SK-N-SH (cell line): Measurements from ENCODE around the gene IFT27. TPM values are rescaled to one million over a fixed set of nuclear protein-coding genes. Genes with fewer than 3 reads are reported as not detected.

Experiments used
- CTCF ChIA-PET: fragments of 300-600, 350-600 bp; formaldehyde crosslinking; extraction: SDS; loops from one replicate; lab custom pipeline; 2021; lab: Yijun Ruan, JAX
- POLR2A ChIA-PET: fragments of 350-600 bp; sonication (Branson Sonifier 250); formaldehyde crosslinking; extraction: SDS; loops from one replicate; lab custom pipeline; 2020; ENCODE audit warnings: antibody characterized with exemption, inconsistent platforms; lab: Yijun Ruan, JAX
- DNase-seq: peaks from one replicate; pipeline ENCODE4 v3.0.0; 2012
- H2AFZ ChIP-seq: fragments of 200-600 bp; sonication (generic); 2 replicates; pipeline ENCODE4 v1.8.1; 2016; ENCODE audit warnings: antibody characterized with exemption, mild to moderate bottlenecking, low read depth
- H3F3A ChIP-seq: fragments of 200-600 bp; sonication (generic); replicated peaks from 2 replicates; pipeline ENCODE3; 2016; ENCODE audit warnings: antibody characterized with exemption, mild to moderate bottlenecking; ENCODE audit not compliant: insufficient read depth
- H3K27ac ChIP-seq, 2 experiments: fragments of 200-500 bp in 1 of 2; fragments of 200-600 bp in 1 of 2; sonication (Bioruptor generic) in 1 of 2; sonication (generic), shearing (Covaris generic) in 1 of 2; 2 replicates each; pipeline versions ENCODE4 v1.5.1 to v1.6.1; 2014 to 2016; ENCODE audit warnings: low read depth in 2 of 2, inconsistent platforms in 1 of 2, low read length in 1 of 2, mild to moderate bottlenecking in 1 of 2, mixed read lengths in 1 of 2
- H3K27me3 ChIP-seq: fragments of 200-600 bp; sonication (generic), shearing (Covaris generic); 2 replicates; pipeline ENCODE4 v1.6.1; 2016; ENCODE audit warnings: mixed run types; ENCODE audit not compliant: insufficient read depth
- H3K36me3 ChIP-seq, 2 experiments: fragments of 200-500 bp in 1 of 2; fragments of 200-600 bp in 1 of 2; sonication (Bioruptor generic) in 1 of 2; sonication (generic) in 1 of 2; replicated peaks in 1 of 2; 2 replicates each; pipeline versions ENCODE3 to v1.5.1; 2014 to 2016; ENCODE audit warnings: low read length in 1 of 2, mild to moderate bottlenecking in 1 of 2; ENCODE audit not compliant: insufficient read depth in 2 of 2, control insufficient read depth in 1 of 2
- H3K4me1 ChIP-seq, 2 experiments: fragments of 200-500 bp in 1 of 2; fragments of 200-600 bp in 1 of 2; sonication (Bioruptor generic) in 1 of 2; sonication (generic), shearing (Covaris generic) in 1 of 2; 2 replicates each; pipeline versions ENCODE4 v1.5.1 to v1.6.1; 2014 to 2016; ENCODE audit warnings: low read depth in 1 of 2, low read length in 1 of 2, mixed run types in 1 of 2; ENCODE audit not compliant: insufficient read depth in 2 of 2, control insufficient read depth in 1 of 2
- H3K4me2 ChIP-seq: fragments of 200-600 bp; sonication (generic), shearing (Covaris generic); 2 replicates; pipeline ENCODE4 v1.6.1; 2017; ENCODE audit warnings: mixed run types
- H3K4me3 ChIP-seq, 2 experiments: fragments of 200-500 bp in 1 of 2; fragments of 200-600 bp in 1 of 2; sonication (Bioruptor generic) in 1 of 2; sonication (generic), shearing (Covaris generic) in 1 of 2; 2 replicates each; pipeline versions ENCODE4 v1.5.1 to v1.8.1; 2014 to 2016; ENCODE audit warnings: low read depth in 2 of 2, inconsistent platforms in 1 of 2, low read length in 1 of 2, mild to moderate bottlenecking in 1 of 2, mixed read lengths in 1 of 2, moderate library complexity in 1 of 2
- H3K79me2 ChIP-seq: fragments of 200-600 bp; sonication (generic); 2 replicates; pipeline ENCODE4 v1.8.1; 2017; ENCODE audit warnings: mild to moderate bottlenecking; ENCODE audit not compliant: insufficient read depth
- H3K9ac ChIP-seq: fragments of 200-600 bp; sonication (generic); 2 replicates; pipeline ENCODE4 v1.6.1; 2017; ENCODE audit warnings: mixed run types
- H3K9me2 ChIP-seq: fragments of 200-600 bp; sonication (generic); 2 replicates; pipeline ENCODE4 v1.6.1; 2017; ENCODE audit warnings: mixed run types
- H3K9me3 ChIP-seq: fragments of 200-600 bp; sonication (generic); 2 replicates; pipeline ENCODE4 v1.6.1; 2017; ENCODE audit warnings: mixed run types, mild to moderate bottlenecking, moderate library complexity
- H4K20me1 ChIP-seq: fragments of 200-600 bp; sonication (generic); 2 replicates; pipeline ENCODE4 v1.6.1; 2017; ENCODE audit warnings: mild to moderate bottlenecking, mixed run types; ENCODE audit not compliant: insufficient read depth
- ELF1 ChIP-seq: IDR thresholded peaks from 2 replicates; pipeline ENCODE4 v1.4.0; 2012
- EZH2phosphoT487 ChIP-seq: fragments of 200-600 bp; sonication (generic); IDR thresholded peaks from 2 replicates; pipeline ENCODE4 v1.6.1; 2017; ENCODE audit warnings: low read depth, mixed run types, mild to moderate bottlenecking, antibody characterized with exemption, moderate library complexity, borderline replicate concordance
- FOSL2 ChIP-seq: IDR thresholded peaks from 2 replicates; pipeline ENCODE4 v1.4.0; 2012; ENCODE audit warnings: low read depth, mild to moderate bottlenecking, moderate library complexity, borderline replicate concordance
- GATA2 ChIP-seq: sonication (generic); formaldehyde crosslinking; IDR thresholded peaks from 2 replicates; pipeline ENCODE4 v1.5.0; 2020; ENCODE audit warnings: mild to moderate bottlenecking, missing genetic modification reagents
- MEF2A ChIP-seq: IDR thresholded peaks from 2 replicates; pipeline ENCODE4 v1.4.0; 2012; ENCODE audit warnings: low read depth, borderline replicate concordance
- NFIC ChIP-seq: IDR thresholded peaks from 2 replicates; pipeline ENCODE4 v1.4.0; 2012; ENCODE audit warnings: borderline replicate concordance
- NRF1 ChIP-seq: IDR thresholded peaks from 2 replicates; pipeline ENCODE4 v1.6.1; 2012; ENCODE audit warnings: low read depth, mild to moderate bottlenecking, low read length
- POLR2AphosphoS5 ChIP-seq: IDR thresholded peaks from 2 replicates; pipeline ENCODE4 v1.6.1; 2012; ENCODE audit warnings: low read depth, low read length
- RAD21 ChIP-seq: IDR thresholded peaks from 2 replicates; pipeline ENCODE4 v1.6.1; 2012; ENCODE audit warnings: mild to moderate bottlenecking, low read length
- RCOR1 ChIP-seq: fragments of 150-350 bp; IDR thresholded peaks from 2 replicates; pipeline ENCODE4 v1.6.1; 2017; ENCODE audit warnings: antibody characterized with exemption, low read length
- SMC3 ChIP-seq: IDR thresholded peaks from 2 replicates; pipeline ENCODE4 v1.6.1; 2012; ENCODE audit warnings: low read depth, low read length, improper control_type of control experiment
- TCF12 ChIP-seq: IDR thresholded peaks from 2 replicates; pipeline ENCODE4 v1.4.0; 2012
- YY1 ChIP-seq: IDR thresholded peaks from 2 replicates; pipeline ENCODE4 v1.4.0; 2012; ENCODE audit warnings: low read depth, mild to moderate bottlenecking
- WGBS: methylation state at CpG from one replicate; pipeline ENCODE4 v1.1.6; 2017; ENCODE audit warnings: low lambda C conversion rate; 5-methylcytosine and 5-hydroxymethylcytosine counted together
- polyA plus RNA-seq, 3 experiments: library from polyadenylated mRNA; depleted of rRNA; stranded (reverse); fragments of >200 nt; gene quantifications; 2 replicates each; pipeline ENCODE4 v1.2.3, GENCODE V29; 2012
- TF ChIP-seq, protein P1 (sequence below): fragments of 200-600 bp; sonication (generic); IDR thresholded peaks from 2 replicates; pipeline ENCODE4 v1.6.1; 2017; ENCODE audit warnings: antibody characterized with exemption, mild to moderate bottlenecking, moderate library complexity

IFT27 gene
- polyA plus RNA-seq, 1 of the 3 experiments (the other 2 are of a cell fraction), result 29.4 TPM

DNA sequence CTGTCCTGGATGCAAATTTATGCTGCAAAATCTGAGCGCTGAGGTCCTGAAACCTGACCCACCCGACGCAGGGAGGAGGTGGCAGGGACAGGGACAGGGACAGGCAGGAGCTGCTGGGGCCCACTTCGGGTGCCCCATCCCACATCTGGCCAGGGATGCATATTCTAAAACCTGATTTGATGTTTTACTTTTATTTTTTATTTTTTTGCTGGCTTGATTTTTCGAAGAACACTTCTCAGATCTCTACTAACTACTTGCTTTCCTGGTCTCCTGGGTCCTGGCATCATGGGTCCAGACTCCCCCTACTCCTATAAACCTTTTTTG, 41.6 kb upstream of the IFT27 start:
- H3K4me1 ChIP-seq, result peaks cover 0 to 8% of the 10 kb centered on the region in 2 experiments; a peak in 1 of 4 replicates
- H3K27me3 ChIP-seq, result peaks cover 58% of the 10 kb centered on the region
- no peaks in the 10 kb centered on the region for H3K79me2 ChIP-seq
- no peak overlapping the region for H3K4me2 ChIP-seq
- H3K9me3 ChIP-seq, result no peaks in the 10 kb centered on the region
- H3K4me3 ChIP-seq, result no peak overlapping the region
- WGBS, result 37% methylated on average over 5 of the region's 5 CpGs
- H3F3A ChIP-seq, result no peaks in the 10 kb centered on the region
- ChIA-PET POLR2A (no interaction called here), CTCF (interaction anchor here (1.0 to 5.7 kb wide), 4 partner anchors 36 to 160 kb away, joined by 3 to 30 read pairs (median 4); partner anchors contain the start of gene IFT27)
- TF ChIP-seq RCOR1 (no peak), FOSL2 (no peak), GATA2 (no peak), RAD21 (no peak), POLR2AphosphoS5 (no peak), ELF1 (no peak), EZH2phosphoT487 (no peak), TCF12 (no peak), MEF2A (no peak), NRF1 (no peak), SMC3 (no peak)
- TF ChIP-seq, protein P1, sequence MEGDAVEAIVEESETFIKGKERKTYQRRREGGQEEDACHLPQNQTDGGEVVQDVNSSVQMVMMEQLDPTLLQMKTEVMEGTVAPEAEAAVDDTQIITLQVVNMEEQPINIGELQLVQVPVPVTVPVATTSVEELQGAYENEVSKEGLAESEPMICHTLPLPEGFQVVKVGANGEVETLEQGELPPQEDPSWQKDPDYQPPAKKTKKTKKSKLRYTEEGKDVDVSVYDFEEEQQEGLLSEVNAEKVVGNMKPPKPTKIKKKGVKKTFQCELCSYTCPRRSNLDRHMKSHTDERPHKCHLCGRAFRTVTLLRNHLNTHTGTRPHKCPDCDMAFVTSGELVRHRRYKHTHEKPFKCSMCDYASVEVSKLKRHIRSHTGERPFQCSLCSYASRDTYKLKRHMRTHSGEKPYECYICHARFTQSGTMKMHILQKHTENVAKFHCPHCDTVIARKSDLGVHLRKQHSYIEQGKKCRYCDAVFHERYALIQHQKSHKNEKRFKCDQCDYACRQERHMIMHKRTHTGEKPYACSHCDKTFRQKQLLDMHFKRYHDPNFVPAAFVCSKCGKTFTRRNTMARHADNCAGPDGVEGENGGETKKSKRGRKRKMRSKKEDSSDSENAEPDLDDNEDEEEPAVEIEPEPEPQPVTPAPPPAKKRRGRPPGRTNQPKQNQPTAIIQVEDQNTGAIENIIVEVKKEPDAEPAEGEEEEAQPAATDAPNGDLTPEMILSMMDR, result no peak
- no peak overlapping the region for H2AFZ ChIP-seq
- no peak overlapping the region for H3K27ac ChIP-seq
- DNase-seq, result no peak
- no peaks in the 10 kb centered on the region for H4K20me1 ChIP-seq
- H3K36me3 ChIP-seq, result no peaks in the 10 kb centered on the region
- H3K9ac ChIP-seq, result no peak overlapping the region
- H3K9me2 ChIP-seq, result no peaks in the 10 kb centered on the region

DNA sequence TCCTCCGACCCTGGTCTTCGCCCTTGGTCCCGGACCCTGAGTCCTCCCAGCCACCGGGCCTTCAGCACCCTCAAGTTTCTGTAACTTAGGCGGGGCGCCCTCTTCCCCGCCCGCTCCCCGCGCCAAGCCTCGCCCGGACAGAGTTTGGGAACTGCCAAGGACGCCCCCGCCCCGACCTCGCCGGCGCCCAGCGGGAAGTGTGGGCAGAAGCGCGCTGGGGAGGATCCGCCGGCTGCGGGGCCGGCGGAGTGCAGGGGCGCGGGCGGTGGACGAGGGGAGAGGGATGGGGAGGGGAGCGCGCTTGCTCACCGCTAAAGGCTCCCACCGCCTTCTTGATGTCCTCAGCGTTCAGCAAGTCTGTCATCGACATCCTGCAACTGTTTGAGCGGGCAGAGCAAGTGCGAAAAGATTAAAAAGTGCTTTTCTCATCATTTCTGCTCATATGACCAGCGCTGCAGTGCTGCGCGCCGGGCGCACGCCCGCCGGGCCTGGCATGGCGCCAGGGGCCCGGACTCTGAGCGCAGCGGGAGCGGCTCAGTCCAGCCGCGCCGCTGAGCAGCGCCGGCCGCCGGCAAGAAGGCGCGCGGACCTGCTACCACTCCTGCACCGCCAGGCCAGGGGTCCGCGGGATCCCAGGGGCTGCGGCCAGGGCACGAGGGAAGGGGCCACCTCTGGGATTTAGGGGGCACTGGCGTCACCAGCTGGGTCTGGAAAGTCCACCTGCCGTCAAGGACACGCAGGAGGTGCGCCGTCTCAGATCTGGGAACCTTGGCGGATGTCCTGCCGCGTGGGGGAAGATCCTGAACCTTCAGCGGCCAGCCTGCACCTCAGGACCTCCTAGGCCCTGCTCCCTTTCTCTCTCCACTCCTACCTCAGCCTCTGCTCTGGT, 41.0 kb upstream of the IFT27 start, which contains the start of gene PVALB:
Gene PVALB (minus strand): TSS at position 400 of the 889 bp plus-strand sequence. CDS start 30 bp downstream, at position 370.
- peak; percentile 40 for TF ChIP-seq NFIC
- no peak for TF ChIP-seq YY1
- TF ChIP-seq, all 33 proteins: peak for 1
- no peaks in the 10 kb centered on the region for H3F3A ChIP-seq
- peak; percentile 91 for DNase-seq
- no peaks in the 10 kb centered on the region for H3K9me3 ChIP-seq
- H3K36me3 ChIP-seq, result no peaks in the 10 kb centered on the region
- no peaks in the 10 kb centered on the region for H4K20me1 ChIP-seq
- no peak within 1 kb of the TSS for H3K27ac ChIP-seq
- H3K4me3 ChIP-seq, result peak within 1 kb of the TSS in 1 of 2 experiments; percentile 14; a peak in 1 of 4 replicates
- H3K4me2 ChIP-seq, result peak within 1 kb of the TSS; percentile 52; the same call in 1 of the 2 replicates
- no peak within 1 kb of the TSS for H2AFZ ChIP-seq
- 3% methylated on average over 40 of the region's 75 CpGs for WGBS
- H3K27me3 ChIP-seq, result peaks cover 61% of the 10 kb centered on the region
- CTCF ChIA-PET, result interaction anchor here (0.8 to 5.7 kb wide), 5 partner anchors 35 to 161 kb away, joined by 3 to 30 read pairs (median 3); no protein-coding TSS in a partner anchor
- no peaks in the 10 kb centered on the region for H3K9me2 ChIP-seq
- H3K79me2 ChIP-seq, result no peaks in the 10 kb centered on the region
- H3K4me1 ChIP-seq, result peaks cover 0 to 8% of the 10 kb centered on the region in 2 experiments; a peak in 1 of 4 replicates
- no peak within 1 kb of the TSS for H3K9ac ChIP-seq
- POLR2A ChIA-PET, result no interaction called here
